Fibroblast of skin of scalp (primary cell): ENCODE results near the gene FAM3B.

Source experiments
- DNase-seq: peaks from one replicate; pipeline ENCODE4 v3.0.0-alpha.2; 2013

FAM3B gene

GRCh38 chr21:41369105-41369919, 52.7 kb downstream of the FAM3B start:
- DNase-seq = peak; percentile 7

GRCh38 chr21:41369920-41370839, 53.6 kb downstream of the FAM3B start:
- no peak for DNase-seq

GRCh38 chr21:41370840-41371684, 54.5 kb downstream of the FAM3B start:
- no peak for DNase-seq

GRCh38 chr21:41371685-41372030, 55.1 kb downstream of the FAM3B start:
- no peak for DNase-seq

GRCh38 chr21:41373253-41373652, 56.7 kb downstream of the FAM3B start:
- no peak for DNase-seq

- DNase-seq = no peak
These were observed 57.2 kb downstream of the FAM3B start for GRCh38 chr21:41373763-41374162.

GRCh38 chr21:41374177-41374712, 57.6 kb downstream of the FAM3B start:
- no peak for DNase-seq

GRCh38 chr21:41374867-41375533, 58.4 kb downstream of the FAM3B start:
- no peak for DNase-seq

GRCh38 chr21:41375875-41376274, 59.3 kb downstream of the FAM3B start:
- DNase-seq = no peak

GRCh38 chr21:41377715-41378114, 61.1 kb downstream of the FAM3B start:
- DNase-seq = no peak

- no peak for DNase-seq
These were observed 62.2 kb downstream of the FAM3B start for GRCh38 chr21:41378849-41379248.

- no peak for DNase-seq
These were observed 63.3 kb downstream of the FAM3B start for GRCh38 chr21:41379901-41380300.

- peak; percentile 6 for DNase-seq
These were observed 65.1 kb downstream of the FAM3B start for GRCh38 chr21:41381731-41382130.

- no peak for DNase-seq
These were observed 70.6 kb downstream of the FAM3B start for GRCh38 chr21:41387042-41387819.

- DNase-seq = no peak
These were observed 71.2 kb downstream of the FAM3B start for GRCh38 chr21:41387824-41388223.

GRCh38 chr21:41388259-41388658, 71.7 kb downstream of the FAM3B start:
- DNase-seq = no peak

GRCh38 chr21:41390043-41390639, 73.5 kb downstream of the FAM3B start:
- no peak for DNase-seq

GRCh38 chr21:41393876-41394465, 77.4 kb downstream of the FAM3B start:
- DNase-seq = no peak

- DNase-seq = no peak
These were observed 80.0 kb downstream of the FAM3B start for GRCh38 chr21:41396558-41397075.

- DNase-seq = no peak
These were observed 80.9 kb downstream of the FAM3B start for GRCh38 chr21:41397471-41397891.
